IMR-90 (cell line): ENCODE results near the gene CEP170B. TPM values are rescaled to one million over a fixed set of nuclear protein-coding genes. Genes with fewer than 3 reads are reported as not detected.

Experiments
- ATAC-seq: fragments of 200-7000 bp; cut with Tn5 transposase; 2 replicates; pipeline ENCODE4 v1.9.1; 2020; ENCODE audit warnings: low read depth, mild to moderate bottlenecking, moderate library complexity
- BruUV-seq: library from RNA; stranded (reverse); fragments of 400-500 nt; replicated peaks from 2 replicates; lab custom pipeline; 2021; lab: Mats Ljungman, UMichigan
- CTCF ChIA-PET: fragments of 300-600 bp; formaldehyde crosslinking; extraction: SDS; loops from one replicate; lab custom pipeline; 2021; ENCODE audit warnings: antibody characterized with exemption; lab: Yijun Ruan, JAX
- POLR2A ChIA-PET: fragments of 300-600 bp; sonication (Branson Sonifier 250); formaldehyde crosslinking; loops from one replicate; lab custom pipeline; 2022; ENCODE audit warnings: antibody characterized with exemption; ENCODE audit not compliant: unreplicated experiment; lab: Charles Lee
- DNase-seq: peaks from one replicate; pipeline ENCODE4 v3.0.0; 2013
- H2AFZ ChIP-seq: replicated peaks from 2 replicates; pipeline ENCODE3; 2013; ENCODE audit warnings: low read length, mild to moderate bottlenecking; ENCODE audit not compliant: poor library complexity
- H2AK5ac ChIP-seq: 2 replicates; pipeline ENCODE4 v1.6.1; 2013; ENCODE audit warnings: low read depth, low read length, inconsistent platforms
- H2AK9ac ChIP-seq: replicated peaks from 2 replicates; pipeline ENCODE3; 2013; ENCODE audit warnings: mild to moderate bottlenecking, low read depth, low read length, moderate library complexity; ENCODE audit not compliant: poor library complexity
- H2BK120ac ChIP-seq: 2 replicates; pipeline ENCODE4 v1.6.1; 2013; ENCODE audit warnings: low read depth, low read length, inconsistent platforms
- H2BK15ac ChIP-seq: 3 replicates; pipeline ENCODE4 v1.6.1; 2013; ENCODE audit warnings: low read depth, low read length, inconsistent platforms
- H2BK20ac ChIP-seq: 2 replicates; pipeline ENCODE4 v1.6.1; 2013; ENCODE audit warnings: low read depth, mild to moderate bottlenecking, inconsistent platforms, low read length, moderate library complexity
- H2BK5ac ChIP-seq: 2 replicates; pipeline ENCODE4 v1.6.1; 2013; ENCODE audit warnings: mild to moderate bottlenecking, low read depth, low read length, inconsistent platforms; ENCODE audit not compliant: poor library complexity, severe bottlenecking
- H3K14ac ChIP-seq: replicated peaks from 2 replicates; pipeline ENCODE4 v1.6.1; 2013; ENCODE audit warnings: low read depth, low read length, inconsistent platforms
- H3K18ac ChIP-seq: 2 replicates; pipeline ENCODE4 v1.6.1; 2013; ENCODE audit warnings: low read depth, low read length, control low read depth
- H3K23ac ChIP-seq: 2 replicates; pipeline ENCODE4 v1.6.1; 2013; ENCODE audit warnings: low read depth, low read length, inconsistent platforms
- H3K27ac ChIP-seq: 2 replicates; pipeline ENCODE4 v1.5.1; 2013; ENCODE audit warnings: mild to moderate bottlenecking, control low read depth, low read length; ENCODE audit not compliant: insufficient read depth
- H3K27me3 ChIP-seq: 2 replicates; pipeline ENCODE4 v1.6.1; 2013; ENCODE audit warnings: low read length; ENCODE audit not compliant: control insufficient read depth, insufficient read depth
- H3K36me3 ChIP-seq: 2 replicates; pipeline ENCODE4 v1.6.1; 2013; ENCODE audit warnings: low read length, mixed read lengths; ENCODE audit not compliant: control insufficient read depth, insufficient read depth
- H3K4ac ChIP-seq: 2 replicates; pipeline ENCODE4 v1.6.1; 2013; ENCODE audit warnings: low read depth, low read length, inconsistent platforms
- H3K4me1 ChIP-seq: 2 replicates; pipeline ENCODE4 v1.6.1; 2013; ENCODE audit warnings: low read length, mixed read lengths; ENCODE audit not compliant: control insufficient read depth, insufficient read depth
- H3K4me2 ChIP-seq: 2 replicates; pipeline ENCODE4 v1.6.1; 2013; ENCODE audit warnings: low read depth, mild to moderate bottlenecking, control low read depth, low read length, moderate library complexity
- H3K4me3 ChIP-seq: 2 replicates; pipeline ENCODE4 v1.5.1; 2013; ENCODE audit warnings: low read depth, mild to moderate bottlenecking, control low read depth, low read length, moderate library complexity; ENCODE audit not compliant: insufficient read depth
- H3K56ac ChIP-seq: 2 replicates; pipeline ENCODE4 v1.6.1; 2013; ENCODE audit warnings: low read length, inconsistent platforms; ENCODE audit not compliant: insufficient read depth; ENCODE audit errors: extremely low read depth
- H3K79me1 ChIP-seq, 2 experiments: 2 replicates each; pipeline ENCODE4 v1.6.1; 2013; ENCODE audit warnings: low read length in 2 of 2, inconsistent platforms in 1 of 2, low read depth in 1 of 2
- H3K9ac ChIP-seq: 2 replicates; pipeline ENCODE4 v1.6.1; 2013; ENCODE audit warnings: low read depth, low read length, control low read depth
- H3K9me1 ChIP-seq: 2 replicates; pipeline ENCODE4 v1.6.1; 2013; ENCODE audit warnings: low read length, inconsistent platforms; ENCODE audit not compliant: insufficient read depth
- H3K9me3 ChIP-seq: 2 replicates; pipeline ENCODE4 v1.6.1; 2013; ENCODE audit warnings: low read length; ENCODE audit not compliant: control insufficient read depth, insufficient read depth
- H4K20me1 ChIP-seq: 2 replicates; pipeline ENCODE4 v1.6.1; 2013; ENCODE audit warnings: low read length, inconsistent platforms; ENCODE audit not compliant: insufficient read depth
- H4K5ac ChIP-seq: 2 replicates; pipeline ENCODE4 v1.6.1; 2013; ENCODE audit warnings: mild to moderate bottlenecking, low read depth, low read length, control low read depth
- H4K8ac ChIP-seq, 2 experiments: 2 replicates each; pipeline ENCODE4 v1.6.1; 2013; ENCODE audit warnings: low read depth in 2 of 2, low read length in 2 of 2, control low read depth in 1 of 2, inconsistent platforms in 1 of 2
- H4K91ac ChIP-seq: 2 replicates; pipeline ENCODE4 v1.6.1; 2013; ENCODE audit warnings: low read depth, low read length, inconsistent platforms; ENCODE audit not compliant: insufficient read depth
- CEBPB ChIP-seq: IDR thresholded peaks from 2 replicates; pipeline ENCODE4 v1.6.1; 2012; ENCODE audit warnings: low read depth, low read length, improper control_type of control experiment
- CHD1 ChIP-seq: IDR thresholded peaks from 2 replicates; pipeline ENCODE4 v1.6.1; 2012; ENCODE audit warnings: low read depth, low read length, improper control_type of control experiment
- CTCF ChIP-seq: conservative IDR thresholded peaks from 2 replicates; pipeline ENCODE4 v1.5.1; 2012; ENCODE audit warnings: mild to moderate bottlenecking, low read depth, low read length, improper control_type of control experiment
- FOS ChIP-seq: fragments of 150-350 bp; IDR thresholded peaks from 2 replicates; pipeline ENCODE4 v1.6.1; 2016; ENCODE audit warnings: low read depth, low read length
- MAFK ChIP-seq: IDR thresholded peaks from 2 replicates; pipeline ENCODE4 v1.6.1; 2012; ENCODE audit warnings: low read depth, low read length, improper control_type of control experiment
- MAZ ChIP-seq: IDR thresholded peaks from 2 replicates; pipeline ENCODE4 v1.6.1; 2012; ENCODE audit warnings: low read depth, mild to moderate bottlenecking, low read length, improper control_type of control experiment, moderate library complexity, borderline replicate concordance
- NFE2L2 ChIP-seq: fragments of 150-350 bp; IDR thresholded peaks from 2 replicates; pipeline ENCODE4 v1.6.1; 2016; ENCODE audit warnings: low read depth, mild to moderate bottlenecking, low read length
- RAD21 ChIP-seq: IDR thresholded peaks from 2 replicates; pipeline ENCODE4 v1.6.1; 2012; ENCODE audit warnings: low read length, improper control_type of control experiment
- RFX5 ChIP-seq: IDR thresholded peaks from 2 replicates; pipeline ENCODE4 v1.8.0; 2012; ENCODE audit warnings: low read depth, mild to moderate bottlenecking, low read length, moderate library complexity
- SMC3 ChIP-seq: fragments of 150-350 bp; IDR thresholded peaks from 2 replicates; pipeline ENCODE4 v1.6.1; 2016; ENCODE audit warnings: low read depth, mild to moderate bottlenecking, antibody characterized with exemption, low read length, moderate library complexity
- USF2 ChIP-seq: fragments of 150-350 bp; IDR thresholded peaks from 2 replicates; pipeline ENCODE4 v1.6.1; 2017; ENCODE audit warnings: mild to moderate bottlenecking, antibody characterized with exemption, low read length, low read depth
- WGBS, 2 experiments: methylation state at CpG; one replicate each; pipeline versions ENCODE4 v1.1.5 to v1.1.7; 2013; ENCODE audit warnings: missing lambda C conversion rate in 2 of 2; ENCODE audit not compliant: insufficient read length in 1 of 2; ENCODE audit errors: extremely low coverage in 2 of 2; 5-methylcytosine and 5-hydroxymethylcytosine counted together
- dilution Hi-C: fragments of 300-500 bp; cut with HindIII; formaldehyde crosslinking; loops from one replicate; pipeline ENCODE4 v1.14.3; 2018; ENCODE audit warnings: low sequenced_read_pairs; ENCODE audit not compliant: unreplicated experiment
- in situ Hi-C: fragments of 300-500 bp; cut with MboI; formaldehyde crosslinking; loops from 3 replicates; pipeline ENCODE4 v1.14.3; 2019; ENCODE audit warnings: low sequenced_read_pairs, inconsistent platforms, mixed read lengths
- intact Hi-C: fragments of 100-400 bp; cut with micrococcal nuclease; formaldehyde crosslinking; loops from 2 replicates; pipeline ENCODE4 v1.10.0; 2022
- polyA plus RNA-seq, 3 experiments: library from polyadenylated mRNA; depleted of rRNA; stranded (reverse); fragments of >200 nt; gene quantifications; 2 replicates each; pipeline ENCODE4 v1.2.3, GENCODE V29; 2012; ENCODE audit warnings: low replicate concordance in 1 of 3
- total RNA-seq: library from RNA; depleted of rRNA; stranded (reverse); fragments of >200 nt; gene quantifications from 2 replicates; pipeline ENCODE4 v1.2.3, GENCODE V29; 2012
- TF ChIP-seq, protein P1 (sequence below): fragments of 150-350 bp; IDR thresholded peaks from 2 replicates; pipeline ENCODE4 v1.6.1; 2016; ENCODE audit warnings: low read depth, mild to moderate bottlenecking, low read length, moderate library complexity, borderline replicate concordance

CEP170B gene
- total and polyA plus RNA-seq, 2 of the 4 experiments (the other 2 are of a cell fraction) = 3.6 to 13.1 TPM

DNA sequence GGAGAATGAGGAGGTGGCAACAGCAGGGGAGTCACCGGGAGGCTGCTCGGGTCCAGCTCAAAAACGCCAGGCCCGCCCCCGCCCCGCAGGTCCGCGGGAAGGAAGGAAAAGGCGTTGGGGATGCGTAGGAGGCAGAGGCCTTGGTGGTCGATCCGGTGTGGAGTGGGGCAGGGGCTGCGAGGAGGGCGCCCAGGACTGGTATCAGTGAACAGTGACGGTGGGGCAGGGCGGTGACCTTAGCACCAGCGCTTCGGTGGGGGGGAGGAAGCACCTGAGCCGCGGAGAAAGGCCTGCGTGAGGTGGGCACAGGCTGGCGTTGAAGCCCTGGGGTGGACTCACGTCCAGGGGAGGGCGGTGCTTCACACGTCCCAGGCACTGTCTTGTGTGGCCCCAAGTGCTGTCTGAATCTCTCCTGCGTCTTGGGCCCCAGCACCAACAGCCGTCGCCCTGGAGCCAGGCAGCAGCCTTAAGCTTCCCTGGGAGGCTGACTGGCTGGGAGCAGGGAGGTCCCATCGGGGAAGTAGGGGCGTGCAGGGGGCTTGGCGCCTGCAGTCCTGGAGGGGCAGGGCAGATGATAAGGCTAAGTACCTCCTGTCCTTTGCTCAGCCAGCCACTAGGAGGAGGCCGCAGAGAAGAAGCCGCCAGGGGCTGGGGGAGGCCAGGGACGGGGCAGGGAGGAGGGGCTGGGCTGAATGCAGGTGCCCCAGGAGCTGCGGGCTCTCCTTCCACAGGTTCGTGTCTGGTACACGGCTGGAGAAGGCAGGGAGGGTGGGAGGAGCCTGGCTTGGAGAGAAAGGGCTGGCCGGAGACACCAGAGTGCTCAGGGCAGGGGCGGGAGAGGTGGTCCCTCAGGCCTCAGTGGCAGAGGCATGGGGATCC, 37.7 kb upstream of the CEP170B start (continued):
- TF ChIP-seq RFX5 (no peak), NFE2L2 (no peak), RAD21 (peak; percentile 33)

- H3K36me3 ChIP-seq = no peaks in the 10 kb centered on the region
- in situ Hi-C loops (no loop called here), intact Hi-C loops (no loop called here)
- TF ChIP-seq FOS = no peak
- no peak for TF ChIP-seq CHD1
- no peak for TF ChIP-seq MAFK
- TF ChIP-seq CTCF = no peak
- TF ChIP-seq NFE2L2 = no peak
- no peak for TF ChIP-seq USF2
- TF ChIP-seq, protein P1, sequence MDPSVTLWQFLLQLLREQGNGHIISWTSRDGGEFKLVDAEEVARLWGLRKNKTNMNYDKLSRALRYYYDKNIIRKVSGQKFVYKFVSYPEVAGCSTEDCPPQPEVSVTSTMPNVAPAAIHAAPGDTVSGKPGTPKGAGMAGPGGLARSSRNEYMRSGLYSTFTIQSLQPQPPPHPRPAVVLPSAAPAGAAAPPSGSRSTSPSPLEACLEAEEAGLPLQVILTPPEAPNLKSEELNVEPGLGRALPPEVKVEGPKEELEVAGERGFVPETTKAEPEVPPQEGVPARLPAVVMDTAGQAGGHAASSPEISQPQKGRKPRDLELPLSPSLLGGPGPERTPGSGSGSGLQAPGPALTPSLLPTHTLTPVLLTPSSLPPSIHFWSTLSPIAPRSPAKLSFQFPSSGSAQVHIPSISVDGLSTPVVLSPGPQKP = no peak
- TF ChIP-seq MAZ = no peak
- TF ChIP-seq SMC3 = no peak
- TF ChIP-seq CEBPB = no peak
These were observed 34.3 kb upstream of the CEP170B start for GRCh38 chr14:104830781-104831180.

More at GRCh38 chr14:104830781-104831180, 34.3 kb upstream of the CEP170B start:
- H3K18ac ChIP-seq = no peak overlapping the region
- 48% methylated on average over 6 of the region's 9 CpGs; no CpG with 5 or more reads in 1 of the 2 experiments for WGBS, 2 experiments
- dilution Hi-C loops = no loop called here
- CTCF ChIA-PET = no interaction called here
- H4K91ac ChIP-seq = no peak overlapping the region
- no peak overlapping the region for H2AK9ac ChIP-seq
- H3K9me3 ChIP-seq = no peaks in the 10 kb centered on the region
- BruUV-seq = no TSS peak
- H2BK5ac ChIP-seq = no peak overlapping the region
- no peak overlapping the region for H3K4me3 ChIP-seq
- H3K79me1 ChIP-seq = 0 out of 4 replicates have a peak, but pooled peaks cover 0 to 3% of the 10 kb centered on the region in 2 experiments
- H3K9ac ChIP-seq = no peak overlapping the region; the same call in 1 of the 2 replicates
- peaks cover 5% of the 10 kb centered on the region for H3K4me1 ChIP-seq
- H3K27me3 ChIP-seq = no peaks in the 10 kb centered on the region; the same call in 1 of the 2 replicates
- peak overlapping the region; percentile 70 for H2AFZ ChIP-seq
- POLR2A ChIA-PET = no interaction called here
- H2BK20ac ChIP-seq = no peak overlapping the region
- H2AK5ac ChIP-seq = no peak overlapping the region
- H3K14ac ChIP-seq = no peak overlapping the region
- no peak overlapping the region for H3K4ac ChIP-seq
- no peak for ATAC-seq
- no peaks in the 10 kb centered on the region for H4K20me1 ChIP-seq
- peaks cover 3% of the 10 kb centered on the region; the same call in 1 of the 2 replicates for H3K9me1 ChIP-seq
- no peak overlapping the region for H3K4me2 ChIP-seq
- no peak overlapping the region for H2BK120ac ChIP-seq
- H3K27ac ChIP-seq = no peak overlapping the region
- H3K56ac ChIP-seq = no peak overlapping the region
- no peak for DNase-seq
- H2BK15ac ChIP-seq = no peak overlapping the region
- no peak overlapping the region for H4K8ac ChIP-seq
- no peak overlapping the region for H4K5ac ChIP-seq
- no peak overlapping the region for H3K23ac ChIP-seq
